ENCODE results near the gene AFTPH. TPM values are rescaled to one million over a fixed set of nuclear protein-coding genes. Genes with fewer than 3 reads are reported as not detected.

AFTPH gene, protein sequence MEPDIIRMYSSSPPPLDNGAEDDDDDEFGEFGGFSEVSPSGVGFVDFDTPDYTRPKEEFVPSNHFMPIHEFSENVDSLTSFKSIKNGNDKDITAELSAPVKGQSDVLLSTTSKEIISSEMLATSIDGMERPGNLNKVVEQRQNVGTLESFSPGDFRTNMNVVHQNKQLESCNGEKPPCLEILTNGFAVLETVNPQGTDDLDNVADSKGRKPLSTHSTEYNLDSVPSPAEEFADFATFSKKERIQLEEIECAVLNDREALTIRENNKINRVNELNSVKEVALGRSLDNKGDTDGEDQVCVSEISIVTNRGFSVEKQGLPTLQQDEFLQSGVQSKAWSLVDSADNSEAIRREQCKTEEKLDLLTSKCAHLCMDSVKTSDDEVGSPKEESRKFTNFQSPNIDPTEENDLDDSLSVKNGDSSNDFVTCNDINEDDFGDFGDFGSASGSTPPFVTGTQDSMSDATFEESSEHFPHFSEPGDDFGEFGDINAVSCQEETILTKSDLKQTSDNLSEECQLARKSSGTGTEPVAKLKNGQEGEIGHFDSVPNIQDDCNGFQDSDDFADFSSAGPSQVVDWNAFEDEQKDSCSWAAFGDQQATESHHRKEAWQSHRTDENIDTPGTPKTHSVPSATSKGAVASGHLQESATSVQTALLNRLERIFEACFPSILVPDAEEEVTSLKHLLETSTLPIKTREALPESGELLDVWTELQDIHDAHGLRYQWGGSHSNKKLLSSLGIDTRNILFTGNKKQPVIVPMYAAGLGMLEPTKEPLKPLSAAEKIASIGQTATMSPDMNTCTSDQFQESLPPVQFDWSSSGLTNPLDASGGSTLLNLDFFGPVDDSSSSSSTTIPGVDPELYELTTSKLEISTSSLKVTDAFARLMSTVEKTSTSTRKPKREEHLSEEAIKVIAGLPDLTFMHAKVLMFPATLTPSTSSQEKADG
- total RNA-seq, result 10 to 100 TPM; 33.4 to 42.5 (median 37.9) TPM
- 59.8 TPM for total RNA-seq (2013)
- 62.2 to 194 (median 133) reads per million in 29 experiments for total RNA-seq

DNA sequence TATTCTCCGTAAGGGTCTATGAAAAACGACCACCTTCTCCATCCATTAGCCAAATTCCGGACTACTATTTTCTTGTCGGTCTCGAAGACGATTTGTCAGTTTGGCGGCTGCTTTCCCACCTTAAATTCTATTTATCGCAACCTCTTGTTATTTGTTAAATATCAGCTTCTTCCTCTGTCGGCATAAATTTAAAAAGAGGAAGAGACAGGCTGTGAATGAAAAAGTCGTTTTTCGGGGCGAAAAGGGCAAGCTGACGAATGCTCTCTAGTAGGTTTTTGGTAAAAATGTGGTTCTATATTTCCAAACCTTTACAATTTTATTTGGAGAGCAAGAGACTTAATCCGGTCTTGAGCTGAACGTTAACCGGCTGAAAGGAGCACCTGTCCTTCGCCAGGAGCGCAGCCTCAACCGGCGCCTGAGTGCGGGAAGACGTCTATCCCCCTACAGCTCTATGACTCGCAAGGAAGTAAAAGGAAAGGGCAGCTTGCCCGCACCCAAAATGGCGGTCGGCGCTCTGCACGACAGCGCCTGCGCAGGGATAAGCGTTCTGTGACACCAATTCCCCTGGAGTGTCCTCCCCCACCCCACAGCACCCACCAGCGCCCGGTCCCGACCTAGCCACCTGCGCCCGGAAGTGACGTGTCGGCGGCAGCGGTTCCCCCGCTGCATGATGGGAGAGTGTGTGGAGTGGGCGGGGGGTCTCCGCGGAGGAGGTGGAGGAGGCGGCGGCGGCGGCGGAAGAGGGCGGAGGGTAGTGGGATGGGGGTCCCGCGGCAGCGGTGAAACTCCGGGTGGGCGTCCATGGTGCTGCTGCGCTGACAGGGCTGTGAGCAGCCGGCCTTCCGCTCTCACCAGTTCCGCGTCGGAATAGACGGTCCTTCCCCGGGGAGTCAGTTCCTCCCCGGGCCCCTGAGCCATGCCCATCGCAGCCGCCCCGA is at the start of gene AFTPH:
Gene AFTPH (plus strand): TSS at position 663 of the 938 bp plus-strand sequence. CDS start 27,147 bp downstream, outside the sequence.
- DNase-seq (peak; percentile 97 to 100 (median 100)), ATAC-seq (replicated peaks in 1 of 4) (peak; percentile 92 to 97 (median 94))
- Histone ChIP-seq H3K4me3 (ENCODE audit: control insufficient read depth in 1 of 2, extremely low read depth in 1 of 2, low read length in 1 of 2) (peak within 1 kb of the TSS; percentile 78 to 98), H3K27ac (ENCODE audit: low read length) (peak within 1 kb of the TSS; percentile 93), H3K36me3 (ENCODE audit: control insufficient read depth in 2 of 2, extremely low read depth in 1 of 2, insufficient read depth in 1 of 2, low read length in 1 of 2) (no peaks in the 10 kb centered on the region), H3K4me1 (ENCODE audit: control insufficient read depth in 1 of 2, extremely low read depth in 1 of 2, insufficient read depth in 2 of 2, low read length in 2 of 2) (peaks cover 9 to 25% of the 10 kb centered on the region in 2 experiments), H3K27me3 (replicated peaks in 1 of 2; ENCODE audit: control insufficient read depth in 2 of 2, extremely low read depth in 1 of 2, insufficient read depth in 2 of 2, low read length in 1 of 2) (peaks cover 0 to 3% of the 10 kb centered on the region in 2 experiments), H3K9me3 (no peaks in the 10 kb centered on the region)
- H3K36me3 Mint-ChIP-seq, result no peaks in the 10 kb centered on the region
- peaks cover 42 to 49% (median 44%) of the 10 kb centered on the region in 3 donors for H3K4me1 Mint-ChIP-seq
- WGBS (ENCODE audit: insufficient coverage), result 0% methylated on average over 30 of the region's 67 CpGs
- peak within 1 kb of the TSS; percentile 97 to 99 for H3K27ac Mint-ChIP-seq
- POLR2A ChIA-PET, result interaction anchor here (0.6 to 2.0 kb wide), 9 partner anchors 18 to 423 kb away, joined by 3 to 9 read pairs (median 3); partner anchors contain the start of gene SERTAD2 (in 1 of the 2)
- H3K27me3 Mint-ChIP-seq, result no peaks in the 10 kb centered on the region
- CTCF ChIA-PET, result interaction anchor here (0.5 to 3.0 kb wide), 40 partner anchors 8 to 596 kb away, joined by 3 to 58 read pairs (median 5); partner anchors contain the start of genes CEP68 (in 1 of the 2) and SERTAD2 (in 1 of the 2)
- peak within 1 kb of the TSS; percentile 99 to 100 (median 99) for H3K4me3 Mint-ChIP-seq
- no peaks in the 10 kb centered on the region for H3K9me3 Mint-ChIP-seq

DNA sequence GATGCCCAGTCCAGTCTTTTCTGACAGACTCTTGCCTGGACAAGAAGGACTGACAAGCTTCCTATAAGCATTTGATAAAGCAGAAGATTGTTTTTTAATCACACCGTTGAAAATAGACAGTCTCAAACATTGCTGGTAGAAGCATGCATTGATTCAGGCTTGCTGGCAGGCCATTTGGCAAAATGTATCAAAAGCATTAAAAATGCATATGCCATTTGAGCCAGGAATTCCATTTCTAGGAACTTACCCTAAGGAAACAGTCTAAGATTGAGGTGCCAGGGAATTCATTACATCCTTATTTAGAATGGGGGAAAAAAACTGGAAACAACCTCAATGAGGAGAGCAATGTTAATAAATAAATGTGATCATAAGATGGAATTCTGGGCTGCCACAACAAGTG is 49.5 kb upstream of the AFTPH start:
- WGBS (ENCODE audit: insufficient coverage), result 14% methylated on average over 1 of the region's 1 CpG
- Histone ChIP-seq H3K36me3 (ENCODE audit: control insufficient read depth in 2 of 2, extremely low read depth in 1 of 2, insufficient read depth in 1 of 2, low read length in 1 of 2) (no peaks in the 10 kb centered on the region), H3K27ac (ENCODE audit: low read length) (no peak overlapping the region), H3K27me3 (replicated peaks in 1 of 2; ENCODE audit: control insufficient read depth in 2 of 2, extremely low read depth in 1 of 2, insufficient read depth in 2 of 2, low read length in 1 of 2) (no peaks in the 10 kb centered on the region), H3K4me3 (ENCODE audit: control insufficient read depth in 1 of 2, extremely low read depth in 1 of 2, low read length in 1 of 2) (no peak overlapping the region), H3K4me1 (ENCODE audit: control insufficient read depth in 1 of 2, extremely low read depth in 1 of 2, insufficient read depth in 2 of 2, low read length in 2 of 2) (peaks cover 0 to 5% of the 10 kb centered on the region in 2 experiments), H3K9me3 (no peaks in the 10 kb centered on the region)
- ChIA-PET CTCF (interaction anchor here in 1 of 2 donors (0.6 kb wide), 1 partner anchor 142 kb away, joined by 3 read pairs; no protein-coding TSS in a partner anchor), POLR2A (no interaction called here)
- peaks cover 6 to 18% (median 8%) of the 10 kb centered on the region in 3 donors for H3K4me1 Mint-ChIP-seq
- ATAC-seq (replicated peaks in 1 of 4) (no peak), DNase-seq (no peak)
- H3K4me3 Mint-ChIP-seq, result no peak overlapping the region
- no peaks in the 10 kb centered on the region for H3K36me3 Mint-ChIP-seq
- no peak overlapping the region for H3K27ac Mint-ChIP-seq
- no peaks in the 10 kb centered on the region for H3K9me3 Mint-ChIP-seq
- H3K27me3 Mint-ChIP-seq, result peaks cover 0 to 3% of the 10 kb centered on the region in 2 donors

DNA sequence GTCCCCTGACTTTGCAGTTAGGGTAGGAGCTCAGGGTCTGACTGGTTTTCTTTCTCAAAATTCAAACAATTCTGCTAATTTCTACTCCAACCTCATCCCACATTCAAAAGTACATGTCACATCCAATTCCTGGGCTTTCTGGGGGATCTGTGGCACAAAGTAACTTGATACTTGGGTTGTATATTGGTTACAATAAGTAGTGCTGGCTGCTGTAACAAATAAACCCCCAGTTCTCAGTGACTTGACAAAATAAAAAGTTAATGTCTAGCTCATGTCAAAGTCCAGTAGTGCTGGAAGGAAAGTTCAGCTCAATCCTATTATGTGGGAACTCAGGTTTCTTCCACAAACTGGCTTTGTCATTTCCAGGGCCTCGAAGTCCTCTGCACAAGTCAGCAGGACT is 47.1 kb upstream of the AFTPH start:
- Histone ChIP-seq H3K9me3 (no peaks in the 10 kb centered on the region), H3K4me3 (ENCODE audit: control insufficient read depth in 1 of 2, extremely low read depth in 1 of 2, low read length in 1 of 2) (no peak overlapping the region), H3K36me3 (ENCODE audit: control insufficient read depth in 2 of 2, extremely low read depth in 1 of 2, insufficient read depth in 1 of 2, low read length in 1 of 2) (no peaks in the 10 kb centered on the region), H3K27me3 (replicated peaks in 1 of 2; ENCODE audit: control insufficient read depth in 2 of 2, extremely low read depth in 1 of 2, insufficient read depth in 2 of 2, low read length in 1 of 2) (no peaks in the 10 kb centered on the region), H3K4me1 (ENCODE audit: control insufficient read depth in 1 of 2, extremely low read depth in 1 of 2, insufficient read depth in 2 of 2, low read length in 2 of 2) (peaks cover 0 to 5% of the 10 kb centered on the region in 2 experiments), H3K27ac (ENCODE audit: low read length) (no peak overlapping the region)
- Mint-ChIP-seq H3K4me1 (peaks cover 6 to 18% (median 8%) of the 10 kb centered on the region in 3 donors), H3K4me3 (no peak overlapping the region), H3K27ac (no peak overlapping the region), H3K36me3 (no peaks in the 10 kb centered on the region), H3K27me3 (peaks cover 0 to 3% of the 10 kb centered on the region in 2 donors), H3K9me3 (no peaks in the 10 kb centered on the region)
- DNase-seq (no peak), ATAC-seq (replicated peaks in 1 of 4) (no peak)
- POLR2A ChIA-PET, result no interaction called here
- no CpG with 5 or more reads among the region's 1 CpG for WGBS (ENCODE audit: insufficient coverage)
- CTCF ChIA-PET, result interaction anchor here in 1 of 2 donors (1.4 kb wide), 1 partner anchor 11 kb away, joined by 5 read pairs; no protein-coding TSS in a partner anchor

DNA sequence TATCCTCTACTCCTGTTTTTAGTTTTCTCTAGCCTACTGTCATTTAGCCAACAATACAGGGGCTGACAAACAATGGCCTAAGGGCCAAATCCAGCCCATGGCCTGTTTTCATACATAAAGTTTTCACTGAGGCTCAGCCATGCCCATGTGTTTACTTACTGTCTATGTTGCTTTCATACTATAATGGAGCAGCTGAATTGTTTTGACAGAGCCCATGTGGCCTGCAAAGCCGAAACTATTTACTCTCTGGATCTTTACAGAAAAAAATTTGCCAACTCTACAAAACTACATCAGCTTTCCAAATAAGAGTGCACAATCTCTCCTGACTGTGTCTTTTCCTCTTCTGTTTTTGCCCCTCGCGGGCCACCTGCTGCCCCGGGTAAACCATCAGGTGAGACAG is 46.1 kb upstream of the AFTPH start:
- Histone ChIP-seq H3K4me1 (ENCODE audit: control insufficient read depth in 1 of 2, extremely low read depth in 1 of 2, insufficient read depth in 2 of 2, low read length in 2 of 2) (peaks cover 0 to 5% of the 10 kb centered on the region in 2 experiments), H3K36me3 (ENCODE audit: control insufficient read depth in 2 of 2, extremely low read depth in 1 of 2, insufficient read depth in 1 of 2, low read length in 1 of 2) (no peaks in the 10 kb centered on the region), H3K27ac (ENCODE audit: low read length) (no peak overlapping the region), H3K9me3 (no peaks in the 10 kb centered on the region), H3K27me3 (replicated peaks in 1 of 2; ENCODE audit: control insufficient read depth in 2 of 2, extremely low read depth in 1 of 2, insufficient read depth in 2 of 2, low read length in 1 of 2) (no peaks in the 10 kb centered on the region), H3K4me3 (ENCODE audit: control insufficient read depth in 1 of 2, extremely low read depth in 1 of 2, low read length in 1 of 2) (no peak overlapping the region)
- no peaks in the 10 kb centered on the region for H3K36me3 Mint-ChIP-seq
- peaks cover 0 to 3% of the 10 kb centered on the region in 2 donors for H3K27me3 Mint-ChIP-seq
- no peak overlapping the region for H3K27ac Mint-ChIP-seq
- ATAC-seq (replicated peaks in 1 of 4), result no peak
- no peak overlapping the region for H3K4me3 Mint-ChIP-seq
- DNase-seq, result no peak
- H3K9me3 Mint-ChIP-seq, result no peaks in the 10 kb centered on the region
- H3K4me1 Mint-ChIP-seq, result peaks cover 6 to 18% (median 8%) of the 10 kb centered on the region in 3 donors
- POLR2A ChIA-PET, result no interaction called here
- 93% methylated on average over 3 of the region's 4 CpGs for WGBS (ENCODE audit: insufficient coverage)
- CTCF ChIA-PET, result interaction anchor here in 1 of 2 donors (0.7 kb wide), 1 partner anchor 10 kb away, joined by 3 read pairs; no protein-coding TSS in a partner anchor

DNA sequence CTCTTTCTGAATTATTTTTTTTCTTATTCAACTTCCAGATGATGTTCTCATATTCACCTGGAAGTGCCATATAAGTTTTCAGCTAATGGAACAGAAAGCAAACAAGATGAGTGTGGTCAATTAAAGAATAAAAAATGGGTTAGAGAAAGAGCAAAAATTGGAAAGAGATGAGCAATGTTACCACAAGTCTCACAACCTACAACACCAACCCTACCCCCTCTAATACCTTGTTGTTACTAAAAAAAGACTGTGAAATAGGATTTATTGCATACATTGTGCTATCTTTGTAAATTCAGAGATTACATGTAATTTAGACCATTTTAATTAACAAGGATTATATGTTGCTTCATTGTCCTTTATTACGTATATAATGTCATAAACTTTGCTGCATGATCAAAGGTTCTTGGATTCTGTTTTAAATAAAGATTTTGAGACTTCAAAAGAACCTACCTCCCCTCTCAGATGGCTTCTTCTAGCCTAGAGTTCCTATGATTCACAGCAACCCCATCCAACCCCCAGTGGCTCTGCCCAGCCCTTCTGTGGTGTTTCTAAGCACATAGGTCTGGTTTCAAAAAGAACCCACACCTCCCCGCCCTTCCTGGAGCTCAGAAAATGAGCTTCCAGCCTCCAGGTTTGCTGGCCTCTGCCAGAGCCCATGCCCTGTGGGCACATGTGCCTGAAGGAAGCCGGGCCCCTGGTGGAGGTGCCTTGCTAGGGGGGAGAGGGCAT is 45.5 kb upstream of the AFTPH start:
- Mint-ChIP-seq H3K27ac (no peak overlapping the region), H3K4me1 (peaks cover 6 to 18% (median 8%) of the 10 kb centered on the region in 3 donors), H3K36me3 (no peaks in the 10 kb centered on the region), H3K9me3 (no peaks in the 10 kb centered on the region), H3K4me3 (no peak overlapping the region), H3K27me3 (peaks cover 0 to under 1% of the 10 kb centered on the region in 2 donors)
- DNase-seq (no peak), ATAC-seq (replicated peaks in 1 of 4) (peak in 1 of 4 experiments; percentile 55)
- peaks cover 0 to 5% of the 10 kb centered on the region in 2 experiments for H3K4me1 ChIP-seq (ENCODE audit: control insufficient read depth in 1 of 2, extremely low read depth in 1 of 2, insufficient read depth in 2 of 2, low read length in 2 of 2)
- whole genome bisulfite sequencing (ENCODE audit: insufficient coverage), result 80% methylated on average over 1 of the region's 3 CpGs
- H3K27ac ChIP-seq (ENCODE audit: low read length), result no peak overlapping the region
- no peaks in the 10 kb centered on the region for H3K36me3 ChIP-seq (ENCODE audit: control insufficient read depth in 2 of 2, extremely low read depth in 1 of 2, insufficient read depth in 1 of 2, low read length in 1 of 2)
- H3K4me3 ChIP-seq (ENCODE audit: control insufficient read depth in 1 of 2, extremely low read depth in 1 of 2, low read length in 1 of 2), result no peak overlapping the region
- ChIA-PET POLR2A (no interaction called here), CTCF (interaction anchor here in 1 of 2 donors (0.7 kb wide), 1 partner anchor 9 kb away, joined by 3 read pairs; no protein-coding TSS in a partner anchor)
- H3K27me3 ChIP-seq (replicated peaks in 1 of 2; ENCODE audit: control insufficient read depth in 2 of 2, extremely low read depth in 1 of 2, insufficient read depth in 2 of 2, low read length in 1 of 2), result no peaks in the 10 kb centered on the region
- H3K9me3 ChIP-seq, result no peaks in the 10 kb centered on the region

Measured in T-cell (primary cell).